ENCODE data around the gene SHPK.

The SHPK gene

GRCh38 chr17:3626831-3627768 lies 8.9 kb downstream of the SHPK start:
- no peak for DNase-seq (ENCODE audit: low read depth)

- DNase-seq (ENCODE audit: low read depth), result no peak
Observed at GRCh38 chr17:3622977-3623594, 13.0 kb downstream of the SHPK start.

GRCh38 chr17:3621146-3621720 lies 14.8 kb downstream of the SHPK start:
- no peak for DNase-seq (ENCODE audit: low read depth)

- no peak for DNase-seq (ENCODE audit: low read depth)
Observed at GRCh38 chr17:3615160-3615870, 20.7 kb downstream of the SHPK start.

DNA sequence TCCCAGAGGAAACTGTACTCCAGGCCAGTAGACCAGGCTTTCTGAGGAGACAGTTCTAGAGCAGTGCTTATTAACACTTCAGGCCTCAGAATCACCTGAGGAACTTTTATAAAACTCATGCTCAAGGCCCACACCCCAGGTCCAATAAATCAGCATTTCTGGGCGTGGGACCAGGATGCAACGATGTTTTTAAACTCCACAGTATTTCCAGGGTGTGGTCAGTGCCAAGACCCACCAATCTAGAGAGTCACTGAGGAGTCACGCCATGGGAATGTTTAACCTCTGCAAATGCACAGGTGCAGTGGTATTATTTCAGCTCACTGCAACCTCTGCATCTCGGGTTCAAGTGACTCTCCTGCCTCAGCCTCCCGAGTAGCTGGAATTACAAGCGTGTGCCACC lies 22.9 kb downstream of the SHPK start:
- no peak for DNase-seq (ENCODE audit: low read depth)

GRCh38 chr17:3610523-3610922 lies 25.5 kb downstream of the SHPK start:
- DNase-seq (ENCODE audit: low read depth), result no peak

DNA sequence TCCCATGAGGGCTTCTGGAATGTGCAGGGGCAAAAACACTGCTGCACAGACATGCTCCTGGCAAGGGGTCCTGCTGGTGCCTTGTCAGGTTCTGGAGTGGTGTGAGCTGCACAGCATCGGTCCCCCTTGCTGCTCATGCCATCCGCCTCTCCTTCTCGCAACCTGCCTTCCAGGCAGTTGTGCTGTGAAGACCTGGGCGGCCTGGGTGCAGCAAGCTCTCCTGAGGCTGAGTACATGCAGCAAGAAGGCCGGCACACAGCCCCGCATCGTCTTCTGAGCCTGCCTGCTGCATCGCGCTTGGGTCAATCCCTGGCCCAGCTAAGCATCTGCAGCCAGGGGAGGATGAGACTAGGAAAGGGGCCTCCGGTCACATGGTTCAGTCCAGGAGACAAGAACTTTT lies 26.4 kb downstream of the SHPK start:
- DNase-seq (ENCODE audit: low read depth), result no peak

- DNase-seq (ENCODE audit: low read depth), result no peak
Observed at GRCh38 chr17:3603870-3604259, 32.2 kb downstream of the SHPK start.

- DNase-seq (ENCODE audit: low read depth), result no peak
Observed at GRCh38 chr17:3603119-3603869, 32.8 kb downstream of the SHPK start.

DNA sequence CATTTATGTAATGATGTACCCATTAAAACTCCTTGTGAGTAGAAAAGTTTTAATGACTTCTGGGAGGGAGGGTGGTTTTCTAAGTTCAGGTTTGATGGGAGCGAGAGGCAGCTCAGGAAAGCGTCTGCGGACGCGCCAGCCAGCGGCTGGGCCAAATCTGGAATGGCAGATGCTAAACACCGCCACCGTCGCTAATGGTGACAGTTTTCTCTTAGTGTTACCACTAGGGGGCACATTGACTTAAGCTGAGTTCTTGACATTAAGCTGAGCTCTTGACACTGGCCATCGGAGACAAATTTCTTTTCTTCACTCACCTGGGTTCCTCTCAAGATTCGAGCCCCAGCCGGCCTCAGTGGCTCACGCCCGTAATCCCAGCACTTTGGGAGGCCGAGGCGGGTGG lies 33.6 kb downstream of the SHPK start:
- peak; percentile 8 for DNase-seq (ENCODE audit: low read depth)

GRCh38 chr17:3600529-3601205 lies 35.4 kb downstream of the SHPK start:
- no peak for DNase-seq (ENCODE audit: low read depth)

- DNase-seq (ENCODE audit: low read depth), result no peak
Observed at GRCh38 chr17:3598078-3598477, 38.0 kb downstream of the SHPK start.

GRCh38 chr17:3596804-3597464 lies 39.1 kb downstream of the SHPK start:
- no peak for DNase-seq (ENCODE audit: low read depth)

- DNase-seq (ENCODE audit: low read depth), result no peak
Observed at GRCh38 chr17:3594976-3595375, 41.1 kb downstream of the SHPK start.

- no peak for DNase-seq (ENCODE audit: low read depth)
Observed at GRCh38 chr17:3594051-3594800, 41.8 kb downstream of the SHPK start.

DNA sequence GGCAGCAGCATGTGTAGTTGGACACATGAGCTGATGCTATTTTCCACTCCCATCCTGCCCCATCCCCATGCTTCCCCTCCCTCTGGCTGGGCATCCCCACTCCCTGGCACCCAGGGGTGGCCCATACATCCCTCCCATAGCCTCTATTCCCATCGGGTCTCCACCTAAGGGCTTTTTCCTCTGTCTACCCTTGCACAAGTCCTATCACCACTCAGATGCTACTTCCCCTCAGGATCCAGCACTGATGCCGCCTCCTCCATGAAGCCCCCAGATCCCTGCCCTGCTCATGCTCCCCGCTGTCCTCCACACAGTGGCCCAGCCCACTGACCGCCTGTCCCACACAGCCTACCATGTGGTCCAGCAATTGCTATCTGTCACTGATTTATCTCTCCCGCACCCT lies 42.7 kb downstream of the SHPK start:
- no peak for DNase-seq (ENCODE audit: low read depth)

DNA sequence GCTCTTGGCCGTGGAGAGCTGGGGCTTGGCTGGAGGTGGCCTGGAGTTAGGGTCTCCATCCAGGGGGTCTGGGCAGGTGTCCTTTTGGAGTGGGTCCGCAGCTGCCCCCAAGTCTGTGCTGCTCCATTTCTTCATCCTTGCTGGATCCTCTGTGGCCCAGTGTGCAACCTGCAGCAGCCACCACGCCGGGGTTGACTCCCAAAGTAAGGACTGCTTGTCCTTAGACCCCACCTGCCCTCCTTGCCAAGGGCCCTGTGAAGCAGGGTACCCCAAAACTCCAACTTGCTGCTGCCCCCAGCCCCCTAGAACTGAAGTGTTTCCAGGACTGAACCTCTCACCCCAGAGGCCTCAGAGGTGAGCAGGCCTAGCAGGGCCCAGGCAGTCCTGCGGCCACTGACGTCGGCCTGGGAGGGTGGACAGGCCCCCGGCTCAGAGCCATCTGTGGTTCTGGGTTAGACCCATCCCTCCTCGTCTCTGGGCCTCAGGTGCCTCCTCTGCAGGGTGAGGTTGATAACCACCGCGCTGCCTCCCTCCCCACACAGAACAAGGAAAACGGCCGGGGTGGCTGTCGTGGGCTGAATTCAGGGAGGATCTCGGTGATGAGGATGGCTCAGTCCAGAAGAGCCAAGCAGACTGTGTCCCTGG lies 43.7 kb downstream of the SHPK start:
- no peak for DNase-seq (ENCODE audit: low read depth)

GRCh38 chr17:3590768-3591167 lies 45.3 kb downstream of the SHPK start:
- no peak for DNase-seq (ENCODE audit: low read depth)

GRCh38 chr17:3590231-3590630 lies 45.8 kb downstream of the SHPK start:
- DNase-seq (ENCODE audit: low read depth), result no peak

All from activated T-cell treated with anti-CD3 and anti-CD28 coated beads for 48 hours (primary cell).